Glutamatergic neuron (in vitro differentiated cells): Measurements from ENCODE around the gene PCDHA9. TPM values are rescaled to one million over a fixed set of nuclear protein-coding genes. Genes with fewer than 3 reads are reported as not detected.

Source experiments
- total RNA-seq: library from RNA; stranded (reverse); fragmentation: NEBNext Ultra II Directional; extraction: Animal tissue kit (Norgen Biotek cat#: 25700); gene quantifications from one replicate; pipeline ENCODE4 v1.2.1, GENCODE V29; 2021; ENCODE audit not compliant: unreplicated experiment

PCDHA9 gene
- total RNA-seq, 1 donor from 2014 or later, result 18.9 TPM

Other genes starting within 250 kb of the PCDHA9 start
- gene CD14, start 215.2 kb upstream of the PCDHA9 start, total RNA-seq, result 0.64 TPM
- 12.5 TPM for gene TMCO6, start 208.9 kb upstream of the PCDHA9 start, total RNA-seq
- gene NDUFA2, start 200.8 kb upstream of the PCDHA9 start, total RNA-seq, result 59.6 TPM
- 87.9 TPM for gene IK, start 200.6 kb upstream of the PCDHA9 start, total RNA-seq
- gene WDR55, start 183.5 kb upstream of the PCDHA9 start, total RNA-seq, result 31.5 TPM
- gene DND1, start 174.8 kb upstream of the PCDHA9 start, total RNA-seq, result 5.4 TPM
- 162 TPM for gene HARS1, start 157.0 kb upstream of the PCDHA9 start, total RNA-seq
- gene HARS2, start 156.9 kb upstream of the PCDHA9 start, total RNA-seq, result 56.7 TPM
- gene ZMAT2, start 147.9 kb upstream of the PCDHA9 start, total RNA-seq, result 71.3 TPM
- 0.69 TPM for gene PCDHA1, start 62.2 kb upstream of the PCDHA9 start, total RNA-seq
- 20.9 TPM for gene PCDHA2, start 53.5 kb upstream of the PCDHA9 start, total RNA-seq
- 17.9 TPM for gene PCDHA3, start 47.3 kb upstream of the PCDHA9 start, total RNA-seq
- 29.7 TPM for gene PCDHA4, start 41.3 kb upstream of the PCDHA9 start, total RNA-seq
- 11.8 TPM for gene PCDHA5, start 26.8 kb upstream of the PCDHA9 start, total RNA-seq
- gene PCDHA6, start 20.4 kb upstream of the PCDHA9 start, total RNA-seq, result 29.8 TPM
- gene PCDHA7, start 14.1 kb upstream of the PCDHA9 start, total RNA-seq, result 22.9 TPM
- gene PCDHA8, start 7.2 kb upstream of the PCDHA9 start, total RNA-seq, result 14.6 TPM
- gene PCDHA10, start 7.5 kb downstream of the PCDHA9 start, total RNA-seq, result 47.7 TPM
- 23.2 TPM for gene PCDHA11, start 20.6 kb downstream of the PCDHA9 start, total RNA-seq
- 32.4 TPM for gene PCDHA12, start 26.9 kb downstream of the PCDHA9 start, total RNA-seq
- gene PCDHA13, start 33.7 kb downstream of the PCDHA9 start, total RNA-seq, result 10.2 TPM
- 25.2 TPM for gene PCDHAC1, start 77.9 kb downstream of the PCDHA9 start, total RNA-seq
- 6.0 TPM for gene PCDHAC2, start 118.1 kb downstream of the PCDHA9 start, total RNA-seq
- gene PCDHB1, start 203.0 kb downstream of the PCDHA9 start, total RNA-seq, result not detected
- gene PCDHB2, start 246.2 kb downstream of the PCDHA9 start, total RNA-seq, result 103 TPM